ENCODE measurements around the gene FGF12. TPM values are rescaled to one million over a fixed set of nuclear protein-coding genes. Genes with fewer than 3 reads are reported as not detected.

FGF12 gene
- total RNA-seq, 1 donor from 2014 or later: 3.2 TPM

- Histone ChIP-seq H3K4me1 (no peaks in the 10 kb centered on the region), H3K9me3 (no peaks in the 10 kb centered on the region), H3K36me3 (no peaks in the 10 kb centered on the region), H3K27ac (no peak overlapping the region), H3K4me3 (no peak overlapping the region), H3K27me3 (no peaks in the 10 kb centered on the region)
- ATAC-seq: no peak
- no peak for DNase-seq
- TF ChIP-seq CTCF (IDR thresholded peaks at IDR 0.05): no peak
- intact Hi-C loops (cut with DNase I): no loop called here
Observed at GRCh38 chr3:192156382-192156781, 571.0 kb downstream of the FGF12 start.

GRCh38 chr3:192155194-192155593 lies 572.1 kb downstream of the FGF12 start:
- no peak for DNase-seq
- intact Hi-C loops (cut with DNase I): no loop called here
- H3K4me1 ChIP-seq: no peaks in the 10 kb centered on the region
- no peak overlapping the region for H3K27ac ChIP-seq
- no peaks in the 10 kb centered on the region for H3K27me3 ChIP-seq
- no peak for TF ChIP-seq CTCF (IDR thresholded peaks at IDR 0.05)
- H3K36me3 ChIP-seq: no peaks in the 10 kb centered on the region
- no peak overlapping the region for H3K4me3 ChIP-seq
- no peaks in the 10 kb centered on the region for H3K9me3 ChIP-seq
- ATAC-seq: no peak

GRCh38 chr3:192133271-192133670 lies 594.1 kb downstream of the FGF12 start:
- H3K27me3 ChIP-seq: no peaks in the 10 kb centered on the region
- H3K36me3 ChIP-seq: no peaks in the 10 kb centered on the region
- ATAC-seq (no peak), DNase-seq (no peak)
- H3K9me3 ChIP-seq: no peaks in the 10 kb centered on the region
- H3K27ac ChIP-seq: no peak overlapping the region
- H3K4me1 ChIP-seq: no peaks in the 10 kb centered on the region
- no peak for TF ChIP-seq CTCF (IDR thresholded peaks at IDR 0.05)
- no peak overlapping the region for H3K4me3 ChIP-seq
- intact Hi-C loops (cut with DNase I): no loop called here

- peak; percentile 71 for TF ChIP-seq CTCF (IDR thresholded peaks at IDR 0.05)
- no peaks in the 10 kb centered on the region for H3K4me1 ChIP-seq
- DNase-seq: no peak
- H3K27me3 ChIP-seq: no peaks in the 10 kb centered on the region
- peak; percentile 86 for ATAC-seq
- H3K27ac ChIP-seq: no peak overlapping the region
- H3K36me3 ChIP-seq: no peaks in the 10 kb centered on the region
- no peaks in the 10 kb centered on the region for H3K9me3 ChIP-seq
- H3K4me3 ChIP-seq: no peak overlapping the region
- intact Hi-C loops (cut with DNase I): no loop called here
Observed at GRCh38 chr3:192130534-192131132, 596.7 kb downstream of the FGF12 start.

GRCh38 chr3:192129586-192129985 lies 597.8 kb downstream of the FGF12 start:
- H3K36me3 ChIP-seq: no peaks in the 10 kb centered on the region
- no peak overlapping the region for H3K27ac ChIP-seq
- no peaks in the 10 kb centered on the region for H3K4me1 ChIP-seq
- intact Hi-C loops (cut with DNase I): no loop called here
- ATAC-seq (no peak), DNase-seq (no peak)
- no peak overlapping the region for H3K4me3 ChIP-seq
- H3K27me3 ChIP-seq: no peaks in the 10 kb centered on the region
- TF ChIP-seq CTCF (IDR thresholded peaks at IDR 0.05): no peak
- no peaks in the 10 kb centered on the region for H3K9me3 ChIP-seq

- no peak for TF ChIP-seq CTCF (IDR thresholded peaks at IDR 0.05)
- Histone ChIP-seq H3K4me1 (no peaks in the 10 kb centered on the region), H3K4me3 (no peak overlapping the region), H3K27me3 (no peaks in the 10 kb centered on the region), H3K27ac (no peak overlapping the region), H3K36me3 (no peaks in the 10 kb centered on the region), H3K9me3 (no peaks in the 10 kb centered on the region)
- ATAC-seq (no peak), DNase-seq (no peak)
- intact Hi-C loops (cut with DNase I): no loop called here
Observed at GRCh38 chr3:192128922-192129321, 598.4 kb downstream of the FGF12 start.
